ENCODE results near the gene UMAD1. TPM values are rescaled to one million over a fixed set of nuclear protein-coding genes. Genes with fewer than 3 reads are reported as not detected.

Gene UMAD1
- total and polyA plus RNA-seq, 2 experiments from 2014 or later, result 8.4 to 12.4 TPM

DNA sequence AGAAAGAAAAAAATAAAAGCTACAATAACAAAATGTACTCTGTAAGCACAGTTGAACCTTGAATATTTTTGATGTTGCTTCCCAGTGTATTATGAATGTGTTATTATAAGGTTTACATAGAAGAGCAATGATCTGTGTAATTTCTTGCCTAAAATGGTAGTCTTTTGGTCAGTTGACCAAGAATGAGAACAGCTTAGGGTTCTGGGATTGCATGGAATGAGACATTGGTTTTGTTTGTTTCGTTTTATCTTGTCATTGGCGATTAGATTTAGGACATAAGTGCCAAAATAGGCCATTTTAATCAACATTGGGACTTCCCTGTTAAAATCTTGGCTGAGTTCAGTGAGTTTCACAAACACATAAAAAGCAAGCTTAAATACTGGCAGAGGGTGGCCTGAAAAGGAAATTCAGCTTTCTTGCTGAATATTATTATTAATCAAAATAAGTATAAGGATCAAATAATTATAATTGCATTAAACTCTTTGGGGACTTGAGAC lies 278.9 kb downstream of the UMAD1 start (continued):
- TF ChIP-seq, protein P1, sequence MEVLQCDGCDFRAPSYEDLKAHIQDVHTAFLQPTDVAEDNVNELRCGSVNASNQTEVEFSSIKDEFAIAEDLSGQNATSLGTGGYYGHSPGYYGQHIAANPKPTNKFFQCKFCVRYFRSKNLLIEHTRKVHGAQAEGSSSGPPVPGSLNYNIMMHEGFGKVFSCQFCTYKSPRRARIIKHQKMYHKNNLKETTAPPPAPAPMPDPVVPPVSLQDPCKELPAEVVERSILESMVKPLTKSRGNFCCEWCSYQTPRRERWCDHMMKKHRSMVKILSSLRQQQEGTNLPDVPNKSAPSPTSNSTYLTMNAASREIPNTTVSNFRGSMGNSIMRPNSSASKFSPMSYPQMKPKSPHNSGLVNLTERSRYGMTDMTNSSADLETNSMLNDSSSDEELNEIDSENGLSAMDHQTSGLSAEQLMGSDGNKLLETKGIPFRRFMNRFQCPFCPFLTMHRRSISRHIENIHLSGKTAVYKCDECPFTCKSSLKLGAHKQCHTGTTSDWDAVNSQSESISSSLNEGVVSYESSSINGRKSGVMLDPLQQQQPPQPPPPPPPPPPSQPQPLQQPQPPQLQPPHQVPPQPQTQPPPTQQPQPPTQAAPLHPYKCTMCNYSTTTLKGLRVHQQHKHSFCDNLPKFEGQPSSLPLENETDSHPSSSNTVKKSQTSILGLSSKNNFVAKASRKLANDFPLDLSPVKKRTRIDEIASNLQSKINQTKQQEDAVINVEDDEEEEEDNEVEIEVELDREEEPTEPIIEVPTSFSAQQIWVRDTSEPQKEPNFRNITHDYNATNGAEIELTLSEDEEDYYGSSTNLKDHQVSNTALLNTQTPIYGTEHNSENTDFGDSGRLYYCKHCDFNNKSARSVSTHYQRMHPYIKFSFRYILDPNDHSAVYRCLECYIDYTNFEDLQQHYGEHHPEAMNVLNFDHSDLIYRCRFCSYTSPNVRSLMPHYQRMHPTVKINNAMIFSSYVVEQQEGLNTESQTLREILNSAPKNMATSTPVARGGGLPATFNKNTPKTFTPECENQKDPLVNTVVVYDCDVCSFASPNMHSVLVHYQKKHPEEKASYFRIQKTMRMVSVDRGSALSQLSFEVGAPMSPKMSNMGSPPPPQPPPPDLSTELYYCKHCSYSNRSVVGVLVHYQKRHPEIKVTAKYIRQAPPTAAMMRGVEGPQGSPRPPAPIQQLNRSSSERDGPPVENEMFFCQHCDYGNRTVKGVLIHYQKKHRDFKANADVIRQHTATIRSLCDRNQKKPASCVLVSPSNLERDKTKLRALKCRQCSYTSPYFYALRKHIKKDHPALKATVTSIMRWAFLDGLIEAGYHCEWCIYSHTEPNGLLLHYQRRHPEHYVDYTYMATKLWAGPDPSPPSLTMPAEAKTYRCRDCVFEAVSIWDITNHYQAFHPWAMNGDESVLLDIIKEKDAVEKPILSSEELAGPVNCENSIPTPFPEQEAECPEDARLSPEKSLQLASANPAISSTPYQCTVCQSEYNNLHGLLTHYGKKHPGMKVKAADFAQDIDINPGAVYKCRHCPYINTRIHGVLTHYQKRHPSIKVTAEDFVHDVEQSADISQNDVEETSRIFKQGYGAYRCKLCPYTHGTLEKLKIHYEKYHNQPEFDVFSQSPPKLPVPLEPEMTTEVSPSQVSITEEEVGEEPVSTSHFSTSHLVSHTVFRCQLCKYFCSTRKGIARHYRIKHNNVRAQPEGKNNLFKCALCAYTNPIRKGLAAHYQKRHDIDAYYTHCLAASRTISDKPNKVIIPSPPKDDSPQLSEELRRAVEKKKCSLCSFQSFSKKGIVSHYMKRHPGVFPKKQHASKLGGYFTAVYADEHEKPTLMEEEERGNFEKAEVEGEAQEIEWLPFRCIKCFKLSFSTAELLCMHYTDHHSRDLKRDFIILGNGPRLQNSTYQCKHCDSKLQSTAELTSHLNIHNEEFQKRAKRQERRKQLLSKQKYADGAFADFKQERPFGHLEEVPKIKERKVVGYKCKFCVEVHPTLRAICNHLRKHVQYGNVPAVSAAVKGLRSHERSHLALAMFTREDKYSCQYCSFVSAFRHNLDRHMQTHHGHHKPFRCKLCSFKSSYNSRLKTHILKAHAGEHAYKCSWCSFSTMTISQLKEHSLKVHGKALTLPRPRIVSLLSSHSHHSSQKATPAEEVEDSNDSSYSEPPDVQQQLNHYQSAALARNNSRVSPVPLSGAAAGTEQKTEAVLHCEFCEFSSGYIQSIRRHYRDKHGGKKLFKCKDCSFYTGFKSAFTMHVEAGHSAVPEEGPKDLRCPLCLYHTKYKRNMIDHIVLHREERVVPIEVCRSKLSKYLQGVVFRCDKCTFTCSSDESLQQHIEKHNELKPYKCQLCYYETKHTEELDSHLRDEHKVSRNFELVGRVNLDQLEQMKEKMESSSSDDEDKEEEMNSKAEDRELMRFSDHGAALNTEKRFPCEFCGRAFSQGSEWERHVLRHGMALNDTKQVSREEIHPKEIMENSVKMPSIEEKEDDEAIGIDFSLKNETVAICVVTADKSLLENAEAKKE (CRISPR knock-in tag; IDR thresholded peaks at IDR 0.05), result no peak
- TF ChIP-seq ZNF114 (CRISPR knock-in tag; IDR thresholded peaks at IDR 0.05) (no peak), ZNF331 (CRISPR knock-in tag; IDR thresholded peaks at IDR 0.05; ENCODE audit: low read depth) (no peak)

GRCh38 chr7:7920056-7920455 lies 279.5 kb downstream of the UMAD1 start:
- H3K4me2 ChIP-seq, result no peak overlapping the region
- H3K27me3 ChIP-seq (ENCODE audit: insufficient read depth), result no peaks in the 10 kb centered on the region
- peaks cover 58% of the 10 kb centered on the region for H3K4me1 ChIP-seq (ENCODE audit: insufficient read depth)
- H3K27ac Mint-ChIP-seq, result no peak overlapping the region
- ATAC-seq (no peak), DNase-seq (ENCODE audit: low spot score) (no peak)
- no peaks in the 10 kb centered on the region for H3K79me2 ChIP-seq (replicated peaks; ENCODE audit: insufficient read depth)
- TF ChIP-seq STAT1 (IDR thresholded peaks at IDR 0.05; ENCODE audit: unreplicated experiment), result no peak
- no peak for TF ChIP-seq POLR2AphosphoS5 (IDR thresholded peaks at IDR 0.05; ENCODE audit: low read depth)
- peaks cover 8% of the 10 kb centered on the region; the same call in 1 of the 2 replicates for H3K9me2 ChIP-seq (ENCODE audit: insufficient read depth)
- H2AFZ ChIP-seq, result no peak overlapping the region
- H3K36me3 Mint-ChIP-seq (ENCODE audit: low read depth), result no peaks in the 10 kb centered on the region
- no peak overlapping the region for H3K4me3 Mint-ChIP-seq
- no peaks in the 10 kb centered on the region for H3K36me3 ChIP-seq (ENCODE audit: insufficient read depth)
- H3K4me3 ChIP-seq, result no peak overlapping the region
- no peak overlapping the region for H3K27ac ChIP-seq (ENCODE audit: low read depth)
- H3K9me3 Mint-ChIP-seq, result no peaks in the 10 kb centered on the region
- H3F3A ChIP-seq (replicated peaks; ENCODE audit: low read depth), result no peaks in the 10 kb centered on the region
- H3K4me1 Mint-ChIP-seq, result peaks cover 55% of the 10 kb centered on the region
- no peaks in the 10 kb centered on the region for H4K20me1 ChIP-seq (replicated peaks; ENCODE audit: insufficient read depth)
- no peaks in the 10 kb centered on the region for H3K27me3 Mint-ChIP-seq (ENCODE audit: insufficient read depth, low read depth, poor library complexity)
